GM21423 (cell line): ENCODE data around the gene CALD1.
A peak's percentile ranks its signal among the peaks of the same experiment; 100 is the strongest.

Source experiments
- ATAC-seq: cut with Tn5 transposase; IDR thresholded peaks from one replicate; pipeline ENCODE4 v1.9.1; 2021; ENCODE audit warnings: mild to moderate bottlenecking, moderate library complexity; ENCODE audit not compliant: unreplicated experiment

Gene CALD1

GRCh38 chr7:134890246-134891240 is 111.1 kb downstream of the CALD1 start:
- ATAC-seq = no peak

- ATAC-seq = no peak
Measured at GRCh38 chr7:134891262-134891695, 111.8 kb downstream of the CALD1 start.

GRCh38 chr7:134891696-134892678 is 112.6 kb downstream of the CALD1 start:
- no peak for ATAC-seq

GRCh38 chr7:134892963-134893362 is 113.5 kb downstream of the CALD1 start:
- no peak for ATAC-seq

GRCh38 chr7:134893920-134894319 is 114.5 kb downstream of the CALD1 start:
- no peak for ATAC-seq

GRCh38 chr7:134894928-134895327 is 115.5 kb downstream of the CALD1 start:
- no peak for ATAC-seq

GRCh38 chr7:134896073-134896472 is 116.6 kb downstream of the CALD1 start:
- no peak for ATAC-seq

GRCh38 chr7:134897936-134898335 is 118.5 kb downstream of the CALD1 start:
- ATAC-seq = no peak

GRCh38 chr7:134899729-134900128 is 120.3 kb downstream of the CALD1 start:
- no peak for ATAC-seq

GRCh38 chr7:134900166-134900982 is 120.9 kb downstream of the CALD1 start:
- ATAC-seq = peak; percentile 89

- no peak for ATAC-seq
Measured at GRCh38 chr7:134901389-134902020, 122.1 kb downstream of the CALD1 start.

GRCh38 chr7:134902058-134902457 is 122.6 kb downstream of the CALD1 start:
- ATAC-seq = no peak

GRCh38 chr7:134903073-134903790 is 123.8 kb downstream of the CALD1 start:
- ATAC-seq = no peak

GRCh38 chr7:134905375-134905774 is 125.9 kb downstream of the CALD1 start:
- ATAC-seq = no peak

GRCh38 chr7:134907000-134907399 is 127.6 kb downstream of the CALD1 start:
- ATAC-seq = no peak

GRCh38 chr7:134907639-134908038 is 128.2 kb downstream of the CALD1 start:
- no peak for ATAC-seq

- ATAC-seq = no peak
Measured at GRCh38 chr7:134908289-134908688, 128.9 kb downstream of the CALD1 start.

- ATAC-seq = no peak
Measured at GRCh38 chr7:134910214-134910890, 130.9 kb downstream of the CALD1 start.

GRCh38 chr7:134910968-134911367 is 131.5 kb downstream of the CALD1 start:
- no peak for ATAC-seq
